ENCODE measurements around the gene ATPAF2.

ATPAF2 gene

GRCh38 chr17:18039535-18040260, 730 bp upstream of the ATPAF2 start:
- DNase-seq (ENCODE audit: low spot score) = peak; percentile 83

GRCh38 chr17:18038149-18038850, 668 bp downstream of the ATPAF2 start:
- no peak for DNase-seq (ENCODE audit: low spot score)

GRCh38 chr17:18037486-18037885, 1.5 kb downstream of the ATPAF2 start:
- no peak for DNase-seq (ENCODE audit: low spot score)

GRCh38 chr17:18035704-18036103, 3.3 kb downstream of the ATPAF2 start:
- no peak for DNase-seq (ENCODE audit: low spot score)

- peak; percentile 57 for DNase-seq (ENCODE audit: low spot score)
These were observed 5.4 kb downstream of the ATPAF2 start for GRCh38 chr17:18033442-18034099.

GRCh38 chr17:18031955-18032354, 7.0 kb downstream of the ATPAF2 start:
- DNase-seq (ENCODE audit: low spot score) = no peak

- DNase-seq (ENCODE audit: low spot score) = peak; percentile 60
These were observed 9.9 kb downstream of the ATPAF2 start for GRCh38 chr17:18028952-18029540.

GRCh38 chr17:18028114-18028951, 10.6 kb downstream of the ATPAF2 start:
- DNase-seq (ENCODE audit: low spot score) = no peak

- DNase-seq (ENCODE audit: low spot score) = no peak
These were observed 11.7 kb downstream of the ATPAF2 start for GRCh38 chr17:18027280-18027679.

- peak; percentile 66 for DNase-seq (ENCODE audit: low spot score)
These were observed 12.8 kb downstream of the ATPAF2 start for GRCh38 chr17:18025945-18026776.

GRCh38 chr17:18025241-18025944, 13.6 kb downstream of the ATPAF2 start:
- DNase-seq (ENCODE audit: low spot score) = no peak

- DNase-seq (ENCODE audit: low spot score) = no peak
These were observed 17.6 kb downstream of the ATPAF2 start for GRCh38 chr17:18021372-18021771.

GRCh38 chr17:18020971-18021370, 18.0 kb downstream of the ATPAF2 start:
- DNase-seq (ENCODE audit: low spot score) = no peak

GRCh38 chr17:18019838-18020154, 19.2 kb downstream of the ATPAF2 start:
- no peak for DNase-seq (ENCODE audit: low spot score)

GRCh38 chr17:18018411-18018921, 20.5 kb downstream of the ATPAF2 start:
- DNase-seq (ENCODE audit: low spot score) = no peak

- DNase-seq (ENCODE audit: low spot score) = no peak
These were observed 21.0 kb downstream of the ATPAF2 start for GRCh38 chr17:18017958-18018357.

- no peak for DNase-seq (ENCODE audit: low spot score)
These were observed 22.5 kb downstream of the ATPAF2 start for GRCh38 chr17:18016426-18016825.

- peak; percentile 51 for DNase-seq (ENCODE audit: low spot score)
These were observed 23.4 kb downstream of the ATPAF2 start for GRCh38 chr17:18015593-18015992.

- no peak for DNase-seq (ENCODE audit: low spot score)
These were observed 25.0 kb downstream of the ATPAF2 start for GRCh38 chr17:18014006-18014405.

- DNase-seq (ENCODE audit: low spot score) = no peak
These were observed 27.7 kb downstream of the ATPAF2 start for GRCh38 chr17:18011286-18011685.
